ENCODE results near the gene CCDC136.

Gene CCDC136

GRCh38 chr7:128805225-128805624 is 13.5 kb downstream of the CCDC136 start:
- DNase-seq (ENCODE audit: low spot score) = no peak

- DNase-seq (ENCODE audit: low spot score) = no peak
Observed at GRCh38 chr7:128807191-128807590, 15.4 kb downstream of the CCDC136 start.

- DNase-seq (ENCODE audit: low spot score) = no peak
Observed at GRCh38 chr7:128809363-128809762, 17.6 kb downstream of the CCDC136 start.

GRCh38 chr7:128810473-128810872 is 18.7 kb downstream of the CCDC136 start:
- DNase-seq (ENCODE audit: low spot score) = no peak

- no peak for DNase-seq (ENCODE audit: low spot score)
Observed at GRCh38 chr7:128810997-128811396, 19.2 kb downstream of the CCDC136 start.

DNA sequence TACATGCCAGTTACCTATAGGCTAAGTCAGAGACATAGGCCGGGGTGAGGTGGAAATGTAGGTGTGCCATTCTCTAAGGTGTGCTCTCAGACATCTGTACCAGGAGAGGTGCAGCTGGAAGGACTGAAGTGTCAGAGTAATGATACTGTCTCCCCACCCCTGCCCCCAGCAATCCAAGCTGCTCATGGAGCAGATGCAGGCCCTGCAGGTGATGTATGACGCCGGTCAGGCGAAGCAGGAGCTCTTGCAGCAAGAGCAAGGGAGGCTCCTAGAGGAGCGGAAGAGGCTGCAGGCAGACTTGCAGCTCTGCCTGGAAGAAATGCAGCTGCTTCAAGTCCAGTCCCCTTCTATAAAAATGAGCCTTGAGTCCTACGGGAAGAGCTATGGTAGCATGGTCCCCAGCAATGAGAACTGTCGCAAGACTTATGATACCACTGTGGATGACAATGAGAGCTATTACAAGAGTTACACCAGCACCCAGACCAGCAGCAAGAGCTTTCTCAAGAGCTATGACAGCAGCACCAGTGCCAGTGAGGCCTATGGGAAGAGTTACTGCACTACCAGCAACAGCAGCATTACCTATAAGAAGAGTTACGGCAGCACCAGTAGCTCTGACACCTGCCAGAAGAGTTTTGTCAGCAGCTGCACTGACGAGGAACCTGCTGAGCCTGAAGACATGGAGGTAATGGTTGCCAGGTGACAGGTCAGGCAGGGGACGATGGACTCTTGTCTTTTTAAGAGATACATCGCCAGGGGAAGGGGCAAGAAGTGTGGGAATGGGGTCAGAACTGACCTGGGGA is 20.1 kb downstream of the CCDC136 start:
- DNase-seq (ENCODE audit: low spot score) = peak; percentile 49

GRCh38 chr7:128812514-128813168 is 20.9 kb downstream of the CCDC136 start:
- DNase-seq (ENCODE audit: low spot score) = no peak

GRCh38 chr7:128814499-128814898 is 22.7 kb downstream of the CCDC136 start:
- no peak for DNase-seq (ENCODE audit: low spot score)

- no peak for DNase-seq (ENCODE audit: low spot score)
Observed at GRCh38 chr7:128815289-128815942, 23.6 kb downstream of the CCDC136 start.

DNA sequence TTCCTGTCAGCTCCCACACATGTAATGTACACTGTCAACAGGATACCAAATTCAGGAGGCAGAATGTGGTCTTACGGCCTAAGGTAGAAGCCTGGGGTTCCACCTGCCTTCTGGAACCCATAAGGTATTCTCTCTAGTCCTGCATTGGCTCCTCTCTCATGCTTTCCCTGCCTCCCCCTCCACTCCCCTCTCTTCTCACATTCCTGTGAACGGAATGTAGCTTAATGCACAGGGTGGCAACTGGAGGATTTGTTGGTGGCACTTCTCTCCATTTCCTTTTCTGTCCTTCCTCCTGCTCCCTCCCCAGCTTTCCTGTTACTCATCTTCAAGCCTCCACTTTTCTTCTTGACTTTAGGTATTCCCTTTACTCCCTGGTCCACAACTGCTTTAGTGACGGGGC is 26.9 kb downstream of the CCDC136 start:
- no peak for DNase-seq (ENCODE audit: low spot score)

- DNase-seq (ENCODE audit: low spot score) = no peak
Observed at GRCh38 chr7:128821724-128822123, 30.0 kb downstream of the CCDC136 start.

- DNase-seq (ENCODE audit: low spot score) = no peak
Observed at GRCh38 chr7:128826512-128826911, 34.7 kb downstream of the CCDC136 start.

GRCh38 chr7:128826916-128827247 is 35.1 kb downstream of the CCDC136 start:
- DNase-seq (ENCODE audit: low spot score) = no peak

DNA sequence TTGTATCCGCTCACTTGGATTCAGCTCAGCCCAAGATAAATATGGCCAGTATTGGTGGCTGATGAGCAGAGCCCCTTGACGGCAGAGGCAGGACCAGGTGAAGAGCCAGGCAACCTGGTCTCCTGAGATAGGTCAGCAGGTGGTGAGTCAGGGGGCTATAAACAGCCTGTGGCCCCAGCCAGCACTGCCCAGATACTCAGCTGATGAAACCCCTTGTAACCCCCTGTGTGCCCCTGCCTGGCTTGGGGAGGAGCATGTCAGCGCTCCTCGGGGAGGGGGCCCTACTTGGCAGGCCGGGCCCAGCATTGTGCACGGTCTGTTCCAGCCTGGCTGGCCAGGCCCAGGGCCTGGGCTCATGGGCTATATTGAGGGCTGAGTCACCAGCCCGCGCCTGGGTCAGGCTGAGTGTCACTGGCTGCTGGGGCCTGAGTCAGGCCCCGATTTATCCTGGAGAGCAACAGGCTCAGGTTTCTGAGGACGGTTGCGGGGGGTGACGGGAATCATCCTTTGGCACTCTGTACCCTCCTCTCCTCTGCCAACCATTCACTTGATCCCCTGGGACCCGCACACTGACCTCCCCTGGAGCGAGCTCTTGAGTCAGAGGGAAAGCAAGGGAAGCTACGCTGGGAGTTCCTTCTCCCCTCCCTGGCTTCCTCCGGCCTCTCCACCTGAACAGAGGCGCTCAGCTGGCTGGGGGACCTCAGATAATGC is 35.6 kb downstream of the CCDC136 start:
- no peak for DNase-seq (ENCODE audit: low spot score)

DNA sequence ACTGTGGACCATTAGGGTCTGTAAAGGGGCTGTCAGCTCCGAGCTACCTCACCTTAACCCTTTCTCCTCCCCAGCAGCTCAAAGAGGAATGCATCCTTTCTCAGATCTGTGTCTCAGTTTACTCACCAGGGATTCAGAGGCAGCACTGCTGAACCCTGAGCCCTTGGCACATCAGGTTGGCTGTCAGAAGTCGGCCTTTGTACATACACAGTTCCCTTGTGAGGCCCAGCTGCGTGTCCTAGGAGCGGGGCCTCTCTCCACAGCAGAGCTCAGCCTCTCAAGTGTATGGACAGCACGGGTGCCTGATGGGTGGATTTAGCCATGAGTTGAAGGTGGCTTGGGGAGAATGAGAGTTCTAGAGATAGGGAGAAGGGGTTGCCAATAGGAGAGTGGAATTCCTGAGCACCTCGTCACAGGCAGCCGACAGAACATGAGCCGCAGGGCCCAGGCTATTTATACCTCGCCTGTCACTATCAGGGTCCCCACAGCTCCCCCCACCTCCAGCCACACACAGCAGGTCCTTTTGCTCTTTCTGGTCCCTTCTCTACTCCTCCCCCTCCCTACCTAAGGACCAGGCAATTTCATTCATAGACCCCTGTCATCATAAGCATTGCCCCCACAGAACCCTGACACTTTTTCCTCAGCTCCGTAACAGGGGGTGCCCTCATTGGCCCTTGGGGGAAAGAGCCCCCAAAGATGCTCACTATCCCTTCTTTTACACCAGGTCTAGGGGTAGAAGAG is 36.4 kb downstream of the CCDC136 start:
- peak; percentile 32 for DNase-seq (ENCODE audit: low spot score)

- no peak for DNase-seq (ENCODE audit: low spot score)
Observed at GRCh38 chr7:128829391-128830166, 37.8 kb downstream of the CCDC136 start.

GRCh38 chr7:128830231-128831177 is 38.7 kb downstream of the CCDC136 start, which contains the start of gene FLNC:
FLNC (plus strand) TSS chr7:128830406; CDS start chr7:128830638, 232 bp downstream.
- DNase-seq (ENCODE audit: low spot score) = no peak

DNA sequence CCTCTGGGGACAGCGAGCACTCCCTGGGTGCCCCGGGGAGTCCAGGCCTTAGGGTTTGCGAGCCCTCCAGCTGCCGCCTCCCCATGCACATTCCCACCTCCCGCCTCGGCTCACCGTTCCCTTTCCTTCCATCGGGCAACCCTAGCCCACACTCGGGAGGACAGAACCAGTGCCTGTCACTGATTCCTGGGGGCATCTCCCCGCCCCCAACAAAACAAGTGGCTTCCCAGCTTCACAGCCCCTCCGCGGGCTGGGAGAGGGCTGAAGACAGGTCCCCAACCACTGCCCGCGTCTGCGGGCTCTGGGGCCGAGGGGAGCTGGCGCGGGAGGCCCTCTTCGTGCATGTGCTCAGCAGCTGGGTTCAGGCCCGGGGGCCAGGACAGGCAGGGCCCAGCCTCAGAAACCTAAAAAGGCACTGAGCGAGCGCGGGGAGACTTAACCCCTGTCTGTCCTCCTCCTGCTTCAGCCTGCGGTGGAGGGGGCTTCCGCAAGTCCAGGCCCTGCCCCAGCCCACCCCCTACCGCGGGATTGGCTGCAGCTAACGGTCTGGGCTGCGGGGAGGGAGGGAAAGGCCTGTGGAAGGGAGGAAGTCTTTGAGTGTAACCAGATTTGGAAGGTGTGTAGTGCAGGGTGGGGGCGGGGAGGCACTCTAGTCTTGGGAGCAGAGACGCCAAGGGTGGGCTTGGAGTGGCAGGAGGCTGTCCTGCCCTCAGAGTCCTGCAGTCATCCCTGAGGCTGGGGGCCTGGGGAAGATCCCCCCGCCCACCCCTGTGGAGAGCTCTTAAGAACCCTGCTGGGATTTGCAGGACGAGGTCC is 39.6 kb downstream of the CCDC136 start:
- peak; percentile 68 for DNase-seq (ENCODE audit: low spot score)

All from cerebellar cortex (tissue), 1 donor.